ENCODE data around the gene NFAT5.

The NFAT5 gene

GRCh38 chr16:69741951-69742904 is 176.5 kb downstream of the NFAT5 start:
- no peak for DNase-seq (ENCODE audit: low read depth)

- DNase-seq (ENCODE audit: low read depth) = no peak
Measured at GRCh38 chr16:69744363-69745231, 178.8 kb downstream of the NFAT5 start.

GRCh38 chr16:69745232-69745612 is 179.5 kb downstream of the NFAT5 start:
- no peak for DNase-seq (ENCODE audit: low read depth)

GRCh38 chr16:69745959-69746358 is 180.2 kb downstream of the NFAT5 start:
- DNase-seq (ENCODE audit: low read depth) = no peak

- DNase-seq (ENCODE audit: low read depth) = no peak
Measured at GRCh38 chr16:69747115-69747514, 181.3 kb downstream of the NFAT5 start.

GRCh38 chr16:69748694-69749345 is 183.1 kb downstream of the NFAT5 start:
- DNase-seq (ENCODE audit: low read depth) = no peak

- DNase-seq (ENCODE audit: low read depth) = no peak
Measured at GRCh38 chr16:69754143-69754468, 188.3 kb downstream of the NFAT5 start.
